A549 (cell line): ENCODE data around the gene NMRAL1.

Experiments used
- CEBPB ChIP-seq, 2 experiments: fragments of >200 bp in 1 of 2; sonication (Bioruptor Twin) in 1 of 2; formaldehyde crosslinking in 1 of 2; IDR thresholded peaks; 2 replicates each; pipeline ENCODE4 v1.6.1; 2012 to 2016
- CTCF ChIP-seq: fragments of >200 bp; sonication (Bioruptor Twin); formaldehyde crosslinking; IDR thresholded peaks from 3 replicates; pipeline ENCODE4 v1.5.1; 2016
- EP300 ChIP-seq, 2 experiments: fragments of >200 bp; sonication (Bioruptor Twin); formaldehyde crosslinking; IDR thresholded peaks; 2 replicates in 1 of 2; 3 replicates in 1 of 2; pipeline ENCODE4 v1.6.1; 2016 to 2017
- MAX ChIP-seq: IDR thresholded peaks from 2 replicates; pipeline ENCODE4 v1.6.1; 2012
- PBX3 ChIP-seq: IDR thresholded peaks from 2 replicates; pipeline ENCODE4 v1.6.1; 2012
- POLR2A ChIP-seq: IDR thresholded peaks from 2 replicates; pipeline ENCODE4 v1.6.1; 2012; ENCODE audit warnings: mild to moderate bottlenecking, low read length
- REST ChIP-seq: fragments of 200-600 bp; sonication (generic); IDR thresholded peaks from 2 replicates; pipeline ENCODE4 v1.6.1; 2016; ENCODE audit warnings: antibody characterized with exemption, mild to moderate bottlenecking, moderate library complexity
- TP53 ChIP-seq: fragments of 250-450 bp; sonication (Bioruptor Pico); IDR thresholded peaks from 2 replicates; pipeline ENCODE4 v1.5.0; 2021; ENCODE audit warnings: mild to moderate bottlenecking, moderate library complexity
- USF2 ChIP-seq: fragments of 450-650 bp; IDR thresholded peaks from 2 replicates; pipeline ENCODE4 v1.6.1; 2014; ENCODE audit warnings: antibody characterized with exemption

GRCh38 chr16:4511441-4512082 is 37.1 kb upstream of the NMRAL1 start:
- TF ChIP-seq PBX3 = no peak
- TF ChIP-seq USF2 = no peak
- no peak for TF ChIP-seq MAX
- no peak for TF ChIP-seq REST
- peak; percentile 49 for TF ChIP-seq CTCF
- TF ChIP-seq EP300 (IDR thresholded peaks at IDR 0.05) = no peak
- no peak for TF ChIP-seq POLR2A
- no peak for TF ChIP-seq TP53 (CRISPR knock-in tag)
- no peak for TF ChIP-seq CEBPB (IDR thresholded peaks at IDR 0.05)
